ENCODE measurements around the gene FBXW11.

FBXW11 gene
- total RNA-seq: 79.4 to 112 reads per million in 2 experiments

- DNase-seq (ENCODE audit: low read depth): peak; percentile 90
Measured at GRCh38 chr5:172006321-172007174, at the start of gene FBXW11. Gene FBXW11 (minus strand): TSS chr5:172006638. CDS start chr5:172006502, 136 bp downstream.

- DNase-seq (ENCODE audit: low read depth): no peak
Measured at GRCh38 chr5:172055996-172056395, 49.6 kb upstream of the FBXW11 start.

DNA sequence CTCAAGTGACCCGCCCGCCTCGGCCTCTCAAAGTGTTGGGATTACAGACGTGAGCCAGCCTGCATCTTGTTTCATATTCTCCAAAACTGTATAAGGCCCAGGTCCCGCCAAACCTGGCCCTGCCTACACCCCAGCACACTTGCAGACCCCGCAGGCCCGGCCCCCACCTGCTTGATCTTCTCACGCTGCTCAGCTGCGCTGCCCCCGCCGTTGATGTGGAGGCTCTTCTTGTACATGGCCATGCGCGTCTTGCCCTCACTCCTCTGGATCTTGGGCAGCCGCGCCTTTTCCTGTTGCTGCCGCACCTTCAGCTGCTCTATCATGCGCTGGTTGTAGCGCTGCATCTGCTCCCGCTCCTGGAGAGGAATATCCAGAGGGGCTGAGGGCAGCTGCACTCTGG lies 49.0 kb upstream of the FBXW11 start:
- no peak for DNase-seq (ENCODE audit: low read depth)

- no peak for DNase-seq (ENCODE audit: low read depth)
Measured at GRCh38 chr5:172054611-172055153, 48.2 kb upstream of the FBXW11 start.

DNA sequence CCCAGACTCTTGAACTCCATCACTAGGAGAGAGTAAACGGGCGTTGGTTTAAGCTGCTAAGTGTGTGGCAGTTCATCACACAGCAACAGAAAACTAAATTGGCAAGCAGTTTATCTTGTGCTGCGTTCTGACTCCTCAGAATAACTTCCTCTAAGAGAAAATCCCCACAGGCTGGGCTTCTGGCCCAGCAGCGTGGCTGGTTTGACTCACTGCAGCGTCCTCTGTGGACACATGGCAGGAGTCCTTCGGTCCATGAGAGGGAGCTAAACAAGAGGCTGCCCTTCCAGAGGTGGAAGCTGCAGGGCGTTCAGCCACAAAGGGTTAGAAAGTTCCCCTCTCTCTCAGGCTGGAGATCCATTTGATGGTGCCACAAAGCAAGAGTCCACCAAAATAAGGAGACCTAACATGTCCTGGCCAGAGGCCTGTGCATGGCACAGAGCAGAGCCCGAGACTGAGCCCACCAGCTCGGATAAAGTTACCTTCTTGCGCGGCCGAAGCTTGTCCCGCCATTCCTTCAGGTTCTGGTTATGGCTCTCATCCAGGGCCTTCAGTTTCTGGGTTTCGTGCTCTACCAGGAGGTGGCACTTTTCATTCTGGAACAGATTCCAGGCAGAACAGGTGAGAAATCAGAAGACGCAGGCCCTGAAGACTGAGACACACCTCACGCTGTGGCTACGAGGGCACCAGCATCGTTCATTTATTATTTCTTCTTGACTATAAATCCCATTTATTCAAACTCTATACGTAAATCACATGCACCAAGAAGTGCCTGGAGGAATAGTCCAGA lies 46.2 kb upstream of the FBXW11 start:
- DNase-seq (ENCODE audit: low read depth): no peak

DNA sequence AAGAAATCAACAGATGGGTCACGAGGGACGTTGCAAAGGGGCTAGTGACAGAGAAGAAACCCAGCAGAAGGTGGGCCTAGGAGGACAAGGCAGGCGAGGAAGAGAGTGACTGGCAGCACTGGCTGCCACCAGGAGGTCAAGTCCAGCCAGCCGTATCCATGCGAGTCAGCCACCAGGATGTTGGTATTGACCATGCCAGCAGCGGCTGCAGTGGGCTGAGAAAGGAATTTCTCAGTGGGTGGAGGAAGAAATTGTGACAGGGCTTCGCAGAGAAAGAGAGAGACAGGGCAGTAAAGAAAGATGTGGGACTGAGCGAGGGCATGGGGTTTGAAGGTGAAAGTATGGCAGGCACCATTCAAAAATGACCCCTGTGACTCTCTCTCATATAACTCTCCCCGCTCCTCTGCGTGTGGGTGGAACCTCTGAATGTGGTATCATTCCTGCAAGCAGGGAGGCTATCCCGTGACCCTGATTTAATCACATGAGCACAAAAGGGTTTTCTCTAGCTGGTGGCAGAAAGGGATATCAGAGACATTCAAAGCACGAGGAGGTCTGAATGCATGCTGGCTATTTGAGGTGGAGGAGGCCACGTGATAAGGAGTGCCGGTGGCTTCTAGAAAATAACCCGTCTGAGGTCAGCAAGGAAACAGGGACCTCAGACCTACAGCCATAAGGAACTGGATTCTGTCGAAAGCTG lies 45.4 kb upstream of the FBXW11 start:
- DNase-seq (ENCODE audit: low read depth): no peak

DNA sequence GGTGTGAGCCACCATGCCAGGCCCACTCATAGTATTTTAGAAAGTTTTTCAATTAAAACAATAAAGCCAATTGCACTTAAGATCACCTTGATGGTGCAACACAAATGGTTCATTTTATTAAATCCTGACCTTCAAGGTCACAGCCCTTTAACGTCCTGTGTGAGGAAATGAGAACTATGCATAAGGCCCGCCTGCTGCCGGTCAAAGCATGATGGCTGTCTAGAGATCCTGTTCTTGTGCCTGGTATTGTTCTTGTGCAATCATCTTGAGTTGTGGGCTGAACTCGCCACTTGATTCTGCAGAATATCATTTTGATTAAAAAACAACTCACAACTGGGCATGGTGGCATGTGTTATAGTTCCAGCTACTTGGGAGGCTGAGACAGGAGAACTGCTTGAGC lies 43.6 kb upstream of the FBXW11 start:
- DNase-seq (ENCODE audit: low read depth): no peak

DNA sequence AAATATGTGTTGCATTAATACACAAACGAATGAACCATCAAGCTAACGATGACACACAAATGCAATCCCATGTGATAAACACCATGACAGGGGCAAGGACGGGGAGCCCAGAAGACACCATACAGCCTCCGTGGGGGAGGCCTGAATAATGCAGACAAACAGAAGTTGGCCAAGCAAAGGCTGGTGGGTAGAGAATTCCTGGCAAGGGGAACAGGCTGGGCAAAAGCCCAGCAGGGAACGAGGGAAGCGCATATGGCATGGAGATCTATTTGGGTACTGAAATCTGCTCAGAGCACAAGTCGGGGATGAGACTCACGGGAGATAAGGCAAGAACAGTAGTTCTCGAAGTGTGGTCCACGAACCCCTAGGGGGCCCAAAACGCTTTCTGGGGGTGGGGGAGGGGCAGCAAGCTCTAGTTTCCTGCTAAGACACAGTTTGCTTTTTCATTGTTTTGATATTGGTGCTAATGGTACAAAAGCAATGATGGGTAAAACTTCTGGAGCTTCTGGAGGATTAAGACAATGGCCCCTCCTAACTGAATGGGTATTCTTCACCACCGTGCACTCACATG lies 42.9 kb upstream of the FBXW11 start:
- DNase-seq (ENCODE audit: low read depth): no peak

GRCh38 chr5:172048539-172049101 lies 42.2 kb upstream of the FBXW11 start:
- no peak for DNase-seq (ENCODE audit: low read depth)

DNA sequence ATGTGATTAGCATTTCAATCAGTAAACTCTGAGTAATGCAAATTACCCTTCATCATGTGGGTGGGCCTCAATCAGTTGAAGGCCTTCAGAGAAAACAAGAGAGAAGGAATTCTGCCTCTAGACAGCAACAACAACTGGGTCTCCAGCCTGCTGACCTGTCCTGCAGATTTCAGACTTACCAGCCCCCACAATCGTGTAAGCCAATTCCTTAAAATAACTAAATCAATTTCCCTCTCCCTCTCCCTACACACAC lies 41.7 kb upstream of the FBXW11 start:
- no peak for DNase-seq (ENCODE audit: low read depth)

GRCh38 chr5:172046593-172046992 lies 40.2 kb upstream of the FBXW11 start:
- no peak for DNase-seq (ENCODE audit: low read depth)

GRCh38 chr5:172045315-172045632 lies 38.8 kb upstream of the FBXW11 start:
- DNase-seq (ENCODE audit: low read depth): no peak

DNA sequence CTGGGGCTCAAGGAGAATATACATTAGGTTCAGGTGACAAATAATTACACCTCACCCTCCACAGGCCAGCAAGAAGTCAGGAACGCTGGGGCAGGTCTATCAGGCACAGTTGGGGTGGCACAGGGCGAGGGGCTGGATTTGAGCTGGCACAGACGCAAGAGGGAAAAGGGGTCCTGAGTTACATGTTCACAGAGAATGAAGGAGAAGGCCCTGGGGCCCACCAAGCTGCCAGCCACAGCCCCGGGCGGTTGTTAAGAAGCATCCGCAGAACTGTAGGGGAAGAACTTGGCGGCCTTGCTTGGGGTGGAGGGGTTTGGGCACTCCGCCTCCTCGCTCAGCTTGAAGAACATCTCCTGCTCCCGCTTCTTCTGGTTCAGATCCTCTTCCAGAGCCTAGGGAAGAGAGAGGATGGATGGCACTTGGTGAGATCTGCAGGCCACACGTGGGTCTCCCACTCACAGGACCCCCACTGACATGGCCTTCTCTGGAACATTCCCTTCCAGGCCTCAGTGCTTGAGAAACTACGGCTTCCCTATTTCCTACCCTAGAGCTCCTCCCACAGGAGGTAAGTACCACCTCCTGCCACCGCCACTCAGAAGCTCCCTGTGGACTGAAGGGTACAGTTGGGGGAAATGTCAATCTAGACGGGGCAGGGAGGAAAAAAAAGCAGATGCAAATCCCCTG lies 38.3 kb upstream of the FBXW11 start:
- no peak for DNase-seq (ENCODE audit: low read depth)

DNA sequence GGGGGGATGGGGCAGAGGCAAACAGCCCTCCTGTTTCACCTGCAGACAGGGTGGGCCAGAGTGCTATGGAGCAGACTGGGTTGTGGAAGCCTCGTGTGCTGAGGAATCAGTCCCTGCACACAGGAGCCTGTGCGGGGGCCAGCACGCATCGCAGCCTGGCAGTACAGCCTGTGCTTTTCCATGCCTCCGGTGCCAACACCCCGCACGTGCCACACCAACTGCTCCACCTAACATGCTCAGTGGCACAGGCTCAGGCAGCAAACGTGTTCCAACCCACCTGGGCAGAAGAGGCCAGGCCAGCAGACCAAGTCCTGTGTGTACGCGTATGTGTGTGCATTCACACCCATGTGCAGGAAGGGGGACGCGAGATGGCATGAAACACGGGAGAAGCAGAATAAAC lies 37.4 kb upstream of the FBXW11 start:
- DNase-seq (ENCODE audit: low read depth): no peak

DNA sequence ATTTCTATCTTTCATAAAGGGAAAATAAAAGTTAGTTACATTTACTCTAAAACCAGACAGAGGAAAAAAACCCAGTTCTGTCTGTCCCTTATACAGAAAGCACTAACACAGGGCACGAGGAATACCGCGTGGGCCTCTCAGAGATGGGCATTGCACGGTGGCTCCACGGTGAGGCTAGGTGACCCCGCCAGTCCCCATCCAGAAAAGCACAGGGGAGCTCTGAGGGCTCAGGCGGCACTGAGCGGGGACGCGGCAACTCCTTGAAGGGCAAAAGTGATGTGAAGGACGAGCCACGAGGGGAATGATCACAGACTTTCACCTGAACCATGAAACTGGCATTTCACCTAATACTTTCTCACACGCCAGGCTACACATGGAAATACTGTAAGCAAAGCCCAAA lies 35.7 kb upstream of the FBXW11 start:
- DNase-seq (ENCODE audit: low read depth): no peak

DNA sequence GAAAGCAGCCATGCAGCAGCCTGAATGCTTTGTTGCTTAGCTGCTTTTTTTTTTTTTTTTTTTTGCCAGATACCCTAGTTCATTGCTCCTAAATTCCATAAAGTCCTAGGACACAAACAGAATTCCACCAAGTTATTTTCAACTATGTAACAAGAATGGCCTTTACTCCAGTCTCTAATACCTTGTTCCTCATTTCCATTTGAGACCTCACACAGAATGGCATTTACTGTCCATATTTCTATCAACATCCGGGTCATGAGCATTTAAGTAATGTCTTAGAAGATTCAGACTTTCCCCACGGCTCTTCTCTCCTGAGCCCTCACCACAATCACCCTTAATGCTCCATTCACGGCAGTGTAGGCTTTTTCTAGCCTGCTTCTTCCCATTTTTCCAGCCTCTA lies 31.7 kb upstream of the FBXW11 start:
- no peak for DNase-seq (ENCODE audit: low read depth)

- DNase-seq (ENCODE audit: low read depth): no peak
Measured at GRCh38 chr5:172035049-172035448, 28.6 kb upstream of the FBXW11 start.

DNA sequence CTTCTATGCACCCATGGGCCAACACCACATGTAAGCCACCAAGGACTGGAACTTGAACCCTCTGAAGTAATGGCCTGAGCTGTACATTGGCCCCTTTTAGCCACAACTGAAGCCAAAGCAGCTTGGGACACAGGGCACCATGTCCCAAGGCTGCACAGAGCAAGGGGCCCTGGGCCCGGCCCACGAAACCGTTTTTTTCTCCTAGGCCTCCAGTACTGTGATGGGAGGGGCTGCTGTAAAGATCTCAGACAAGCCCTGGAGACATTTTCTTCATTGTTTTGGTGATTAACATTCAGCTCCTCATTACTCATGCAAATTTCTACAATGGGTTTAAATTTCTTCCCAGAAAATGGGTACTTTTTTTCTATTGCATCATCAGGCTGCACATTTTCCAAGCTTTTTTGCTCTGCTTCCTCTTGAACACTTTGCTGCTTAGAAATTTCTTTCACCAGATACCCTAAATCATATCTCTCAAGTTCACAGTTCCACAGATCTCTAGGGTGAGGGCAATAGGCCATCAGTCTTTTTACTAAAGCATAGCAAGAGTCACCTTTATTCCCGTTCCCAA lies 25.5 kb upstream of the FBXW11 start:
- DNase-seq (ENCODE audit: low read depth): no peak

DNA sequence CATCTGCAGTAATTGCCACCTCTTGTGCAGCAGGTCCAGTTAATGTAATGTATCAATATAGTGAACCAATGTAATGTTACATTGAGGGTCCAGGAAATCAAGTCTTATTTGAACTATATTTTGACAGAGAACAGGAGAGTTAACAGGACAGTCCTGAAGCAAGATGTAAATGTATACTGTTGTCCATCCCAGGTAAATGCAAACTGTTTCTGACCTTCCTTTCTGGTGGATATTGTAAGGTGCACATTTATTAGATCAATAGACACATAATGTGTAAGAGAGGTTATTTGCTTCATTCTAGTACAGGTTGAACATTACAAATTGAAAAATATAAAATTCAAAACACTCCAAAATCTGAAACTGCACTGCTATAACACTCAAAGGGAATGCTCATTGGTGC lies 23.4 kb upstream of the FBXW11 start:
- DNase-seq (ENCODE audit: low read depth): no peak

DNA sequence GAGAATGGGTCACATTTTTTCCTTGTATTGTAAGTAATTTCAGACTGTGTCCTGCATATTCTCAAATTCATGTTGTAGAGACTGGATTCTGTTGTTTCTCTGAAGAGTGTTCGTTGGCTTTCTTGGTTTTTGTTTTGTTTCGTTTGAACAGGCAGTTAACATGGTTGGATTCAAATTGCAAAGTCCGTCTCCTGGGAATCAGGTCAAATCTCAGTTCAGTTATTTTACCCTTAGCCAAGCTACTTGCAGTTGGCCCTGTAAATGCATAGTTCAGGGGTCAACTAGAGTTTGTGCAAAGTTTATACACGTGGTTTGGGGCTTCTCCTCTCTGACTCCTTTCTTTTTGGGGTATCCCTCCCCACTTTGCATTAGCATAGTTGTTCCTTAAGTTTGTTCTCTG lies 21.7 kb upstream of the FBXW11 start:
- DNase-seq (ENCODE audit: low read depth): no peak
